Measurements from ENCODE around the gene EIF3L. TPM values are rescaled to one million over a fixed set of nuclear protein-coding genes. Genes with fewer than 3 reads are reported as not detected.

The EIF3L gene
- total RNA-seq, 2 experiments from 2014 or later: 533 to 559 TPM

DNA sequence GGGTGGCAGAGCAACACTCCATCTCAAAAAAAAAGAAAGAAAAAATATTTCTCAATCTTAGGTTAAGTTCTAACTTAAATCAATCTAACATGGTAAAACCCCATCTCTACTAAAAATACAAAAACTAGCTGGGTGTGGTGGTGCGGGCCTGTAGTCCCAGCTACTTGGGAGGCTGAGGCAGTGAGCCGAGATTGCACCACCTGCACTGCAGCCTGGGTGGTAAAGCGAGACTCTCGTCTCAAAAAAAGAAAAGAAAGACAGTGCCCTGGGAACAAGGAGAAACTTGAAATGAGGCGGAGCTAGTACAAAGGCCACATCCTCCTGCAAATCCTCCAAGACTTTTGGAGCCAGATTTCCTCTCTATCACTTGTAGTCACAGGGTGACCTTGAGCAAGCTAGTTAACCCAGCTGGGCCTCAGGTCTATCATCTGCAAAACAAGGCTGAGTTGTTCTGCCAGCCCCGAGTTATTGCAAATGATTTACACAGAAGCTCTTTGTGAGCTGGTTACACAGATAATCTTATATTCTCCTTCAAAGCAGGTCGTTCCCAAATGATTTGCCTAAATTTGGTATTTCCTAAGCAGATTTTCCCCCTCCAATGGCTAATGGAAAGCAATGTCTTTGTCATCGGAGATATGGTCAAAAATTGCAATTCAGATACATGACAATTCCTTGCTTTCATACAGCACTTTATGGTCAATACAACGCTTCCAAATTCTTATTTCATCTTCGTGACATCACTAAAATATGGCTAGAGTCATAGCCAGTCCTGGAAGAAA, 7.0 kb upstream of the EIF3L start:
- POLR2A ChIA-PET: interaction anchor here (0.5 kb wide), 1 partner anchor 365 kb away, joined by 9 read pairs; no protein-coding TSS in a partner anchor
- CTCF ChIA-PET: interaction anchor here (0.6 kb wide), 1 partner anchor 259 kb away, joined by 4 read pairs; no protein-coding TSS in a partner anchor

GRCh38 chr22:37843741-37844089, 5.5 kb upstream of the EIF3L start:
- POLR2A ChIA-PET: interaction anchor here (0.6 to 0.9 kb wide), 2 partner anchors 20 to 110 kb away, joined by 5 to 8 read pairs; partner anchors contain the start of genes C22orf23, GALR3 and POLR2F
- CTCF ChIA-PET: interaction anchor here (1.0 to 1.8 kb wide), 3 partner anchors 20 to 57 kb away, joined by 3 to 8 read pairs (median 5); no protein-coding TSS in a partner anchor

GRCh38 chr22:37844904-37845329, 4.3 kb upstream of the EIF3L start:
- ChIA-PET CTCF (interaction anchor here (0.5 to 1.0 kb wide), 2 partner anchors 19 to 23 kb away, joined by 3 to 4 read pairs; no protein-coding TSS in a partner anchor), POLR2A (interaction anchor here (1.4 kb wide), 1 partner anchor 11 kb away, joined by 3 read pairs; no protein-coding TSS in a partner anchor)

GRCh38 chr22:37846433-37846832, 2.8 kb upstream of the EIF3L start:
- ChIA-PET POLR2A (no interaction called here), CTCF (interaction anchor here (1.2 to 1.4 kb wide), 2 partner anchors 17 to 28 kb away, joined by 3 to 4 read pairs; no protein-coding TSS in a partner anchor)

GRCh38 chr22:37848587-37849088, 581 bp upstream of the EIF3L start:
- CTCF ChIA-PET: no interaction called here
- POLR2A ChIA-PET: interaction anchor here (0.6 kb wide), 1 partner anchor 11 kb away, joined by 3 read pairs; no protein-coding TSS in a partner anchor

GRCh38 chr22:37850801-37851200, 1.6 kb downstream of the EIF3L start:
- POLR2A ChIA-PET: no interaction called here
- CTCF ChIA-PET: interaction anchor here (1.5 kb wide), 1 partner anchor 33 kb away, joined by 8 read pairs; no protein-coding TSS in a partner anchor

DNA sequence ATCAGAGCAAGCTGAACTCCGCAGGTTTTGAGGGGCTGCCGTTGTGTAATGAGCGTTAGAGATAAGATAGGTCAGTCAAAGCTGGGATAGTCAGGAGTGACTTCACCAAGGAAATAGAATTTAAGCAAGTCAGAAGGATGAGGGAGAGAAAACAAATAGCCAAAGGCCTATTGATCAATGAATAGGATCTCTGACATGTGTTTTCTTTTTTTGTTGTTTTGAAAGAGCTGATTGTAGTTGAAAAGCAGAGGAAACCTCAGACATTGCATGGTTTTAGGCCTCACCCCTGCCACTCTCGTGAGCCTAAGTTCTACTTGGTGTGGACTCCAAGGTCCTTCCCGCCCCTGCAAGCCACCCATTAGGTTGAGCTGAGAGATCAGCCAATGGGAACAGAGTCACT, 3.2 kb downstream of the EIF3L start:
- POLR2A ChIA-PET: no interaction called here
- CTCF ChIA-PET: interaction anchor here (1.1 kb wide), 2 partner anchors 9 to 36 kb away, joined by 3 read pairs; no protein-coding TSS in a partner anchor

DNA sequence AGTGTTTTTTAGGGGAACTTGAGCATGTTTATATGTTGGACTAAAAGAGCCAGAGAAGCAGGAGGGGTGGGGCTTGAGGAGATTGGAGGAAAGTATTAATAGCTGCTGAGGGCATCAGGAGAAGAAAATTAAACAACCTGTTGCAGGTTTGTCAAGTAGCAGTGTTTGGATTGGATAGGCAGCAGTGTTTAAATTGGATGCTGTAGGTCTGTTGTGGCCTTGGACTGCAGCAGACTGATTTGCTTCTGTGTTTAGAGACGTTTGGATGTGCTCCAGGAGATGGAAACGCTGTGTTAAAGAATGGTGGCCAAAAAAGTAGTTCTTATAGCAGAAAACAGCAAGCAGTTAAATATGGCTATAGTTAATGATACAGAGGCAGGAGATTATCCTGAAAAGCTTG, 5.7 kb downstream of the EIF3L start:
- ChIA-PET POLR2A (no interaction called here), CTCF (interaction anchor here (1.3 to 2.9 kb wide), 2 partner anchors 9 to 36 kb away, joined by 6 to 11 read pairs; no protein-coding TSS in a partner anchor)

GRCh38 chr22:37855462-37855861, 6.2 kb downstream of the EIF3L start:
- ChIA-PET CTCF (interaction anchor here (0.6 to 2.9 kb wide), 3 partner anchors 9 to 350 kb away, joined by 3 to 11 read pairs (median 6); no protein-coding TSS in a partner anchor), POLR2A (interaction anchor here (0.6 to 0.7 kb wide), 2 partner anchors 11 to 26 kb away, joined by 3 to 4 read pairs; partner anchors contain the start of gene ANKRD54)

- CTCF ChIA-PET: interaction anchor here (1.2 to 1.5 kb wide), 2 partner anchors 8 to 43 kb away, joined by 3 to 9 read pairs; no protein-coding TSS in a partner anchor
- POLR2A ChIA-PET: no interaction called here
These were observed 11.7 kb downstream of the EIF3L start for GRCh38 chr22:37860796-37861421.

GRCh38 chr22:37862570-37863325, 13.5 kb downstream of the EIF3L start:
- POLR2A ChIA-PET: interaction anchor here (0.6 to 1.2 kb wide), 5 partner anchors 14 to 243 kb away, joined by 3 read pairs; no protein-coding TSS in a partner anchor
- CTCF ChIA-PET: interaction anchor here (0.6 to 3.0 kb wide), 23 partner anchors 9 to 526 kb away, joined by 3 to 30 read pairs (median 4); partner anchors contain the start of genes ANKRD54, GCAT and MICALL1

GRCh38 chr22:37865510-37865909, 16.3 kb downstream of the EIF3L start:
- CTCF ChIA-PET: interaction anchor here (1.5 kb wide), 1 partner anchor 31 kb away, joined by 3 read pairs; no protein-coding TSS in a partner anchor
- POLR2A ChIA-PET: no interaction called here

DNA sequence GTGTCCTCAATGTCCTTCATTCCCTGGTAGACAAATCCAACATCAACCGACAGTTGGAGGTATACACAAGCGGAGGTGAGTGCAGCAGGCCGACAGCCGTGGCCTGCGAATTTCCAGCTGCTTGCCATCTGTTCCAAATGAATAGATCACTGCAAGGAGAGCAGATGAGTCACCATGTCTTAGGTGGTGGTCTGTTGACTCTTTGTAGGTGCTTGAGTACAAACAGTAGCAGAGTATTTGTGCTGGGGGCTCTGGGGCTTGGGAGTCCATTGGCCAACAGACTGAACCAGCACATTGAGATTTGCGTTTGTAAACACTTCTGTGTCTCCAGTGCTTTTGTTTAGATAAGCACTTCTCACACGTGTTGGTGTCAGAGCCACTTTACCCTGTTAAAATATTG, 21.1 kb downstream of the EIF3L start:
- ChIA-PET POLR2A (interaction anchor here (0.6 kb wide), 1 partner anchor 45 kb away, joined by 7 read pairs; no protein-coding TSS in a partner anchor), CTCF (no interaction called here)

- ChIA-PET CTCF (interaction anchor here (1.9 kb wide), 1 partner anchor 17 kb away, joined by 6 read pairs; no protein-coding TSS in a partner anchor), POLR2A (interaction anchor here (0.6 kb wide), 1 partner anchor 25 kb away, joined by 4 read pairs; no protein-coding TSS in a partner anchor)
These were observed 31.6 kb downstream of the EIF3L start for GRCh38 chr22:37880668-37881440.

- ChIA-PET CTCF (interaction anchor here (0.9 to 1.0 kb wide), 2 partner anchors 17 to 21 kb away, joined by 4 to 5 read pairs; no protein-coding TSS in a partner anchor), POLR2A (no interaction called here)
These were observed 35.2 kb downstream of the EIF3L start for GRCh38 chr22:37884420-37884819.

GRCh38 chr22:37887584-37888378, 38.6 kb downstream of the EIF3L start:
- CTCF ChIA-PET: interaction anchor here (1.3 kb wide), 1 partner anchor 35 kb away, joined by 3 read pairs; no protein-coding TSS in a partner anchor
- POLR2A ChIA-PET: interaction anchor here (0.7 kb wide), 1 partner anchor 150 kb away, joined by 3 read pairs; no protein-coding TSS in a partner anchor

DNA sequence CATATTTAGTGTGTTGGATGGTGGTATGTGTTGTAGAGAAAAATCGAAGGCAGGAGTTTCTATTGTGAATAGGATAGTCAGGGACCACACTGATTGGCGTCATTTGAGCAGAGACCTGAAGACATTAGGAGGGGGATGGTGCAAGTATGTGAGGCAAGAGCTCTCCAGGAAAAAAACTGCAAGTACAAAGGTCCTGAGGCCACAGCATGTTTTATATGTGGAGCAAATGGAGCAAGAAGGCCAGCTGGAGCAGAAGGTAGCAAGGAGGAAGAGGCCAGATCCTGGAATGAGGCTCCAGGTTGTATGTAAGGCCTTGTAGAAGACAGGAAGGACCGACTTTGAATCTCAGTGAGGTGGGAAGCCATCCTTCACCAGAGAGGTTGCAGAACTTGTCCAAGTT, 42.7 kb downstream of the EIF3L start:
- CTCF ChIA-PET: interaction anchor here (1.8 kb wide), 1 partner anchor 74 kb away, joined by 7 read pairs; no protein-coding TSS in a partner anchor
- POLR2A ChIA-PET: no interaction called here
